H9 (cell line): ENCODE data around the gene KRT8. TPM values are rescaled to one million over a fixed set of nuclear protein-coding genes. Genes with fewer than 3 reads are reported as not detected.

Experiments used
- DNase-seq: peaks from one replicate; pipeline ENCODE4 v3.0.0-alpha.2; 2017
- H2AFZ ChIP-seq: one replicate; pipeline ENCODE4 v1.6.1; 2013; ENCODE audit warnings: mild to moderate bottlenecking, low read length, control low read depth, moderate library complexity
- H2AK5ac ChIP-seq: 2 replicates; pipeline ENCODE4 v1.6.1; 2013; ENCODE audit warnings: low read length, control low read depth, mixed read lengths; ENCODE audit not compliant: insufficient read length
- H2BK120ac ChIP-seq: one replicate; pipeline ENCODE4 v1.6.1; 2013; ENCODE audit warnings: low read depth, mild to moderate bottlenecking, low read length, control low read depth, inconsistent platforms; ENCODE audit not compliant: poor library complexity, severe bottlenecking
- H2BK12ac ChIP-seq: 2 replicates; pipeline ENCODE4 v1.6.1; 2013; ENCODE audit warnings: low read length, control low read depth, mixed read lengths, low read depth; ENCODE audit not compliant: insufficient read length
- H2BK15ac ChIP-seq: 2 replicates; pipeline ENCODE4 v1.6.1; 2013; ENCODE audit warnings: low read depth, low read length, control low read depth
- H2BK20ac ChIP-seq: one replicate; pipeline ENCODE4 v1.6.1; 2013; ENCODE audit warnings: low read depth, mild to moderate bottlenecking, low read length, control low read depth, inconsistent platforms; ENCODE audit not compliant: poor library complexity, severe bottlenecking
- H2BK5ac ChIP-seq: 2 replicates; pipeline ENCODE4 v1.6.1; 2013; ENCODE audit warnings: low read length, control low read depth, mixed read lengths; ENCODE audit not compliant: insufficient read length
- H3K14ac ChIP-seq: 2 replicates; pipeline ENCODE4 v1.6.1; 2013; ENCODE audit warnings: low read length, control low read depth; ENCODE audit not compliant: insufficient read depth
- H3K18ac ChIP-seq: 2 replicates; pipeline ENCODE4 v1.6.1; 2013; ENCODE audit warnings: low read depth, mild to moderate bottlenecking, mixed read lengths, low read length, control low read depth; ENCODE audit not compliant: insufficient read length
- H3K23ac ChIP-seq: 2 replicates; pipeline ENCODE4 v1.6.1; 2013; ENCODE audit warnings: low read length, control low read depth, mixed read lengths, low read depth; ENCODE audit not compliant: insufficient read length
- H3K23me2 ChIP-seq: 2 replicates; pipeline ENCODE4 v1.6.1; 2013; ENCODE audit warnings: low read depth, mild to moderate bottlenecking, mixed read lengths, low read length, control low read depth; ENCODE audit not compliant: insufficient read length, poor library complexity, severe bottlenecking
- H3K27ac ChIP-seq: 2 replicates; pipeline ENCODE4 v1.5.1; 2013; ENCODE audit warnings: low read length, control low read depth, mixed read lengths, low read depth; ENCODE audit not compliant: insufficient read length
- H3K27me3 ChIP-seq: 2 replicates; pipeline ENCODE4 v1.6.1; 2013; ENCODE audit warnings: low read length, control low read depth, inconsistent platforms; ENCODE audit not compliant: insufficient read depth
- H3K4ac ChIP-seq: 2 replicates; pipeline ENCODE4 v1.6.1; 2013; ENCODE audit warnings: low read depth, mild to moderate bottlenecking, control low read depth, inconsistent platforms, low read length, moderate library complexity
- H3K4me1 ChIP-seq: 2 replicates; pipeline ENCODE4 v1.6.1; 2013; ENCODE audit warnings: low read length, control low read depth, inconsistent platforms; ENCODE audit not compliant: insufficient read depth
- H3K4me2 ChIP-seq: 2 replicates; pipeline ENCODE4 v1.6.1; 2013; ENCODE audit warnings: low read length, control low read depth, mixed read lengths; ENCODE audit not compliant: insufficient read length, insufficient read depth
- H3K56ac ChIP-seq: 2 replicates; pipeline ENCODE4 v1.6.1; 2013; ENCODE audit warnings: low read depth, mild to moderate bottlenecking, mixed read lengths, low read length, control low read depth; ENCODE audit not compliant: insufficient read length
- H3K79me1 ChIP-seq: 2 replicates; pipeline ENCODE4 v1.6.1; 2013; ENCODE audit warnings: low read depth, mild to moderate bottlenecking, moderate library complexity, low read length, control low read depth, inconsistent platforms; ENCODE audit not compliant: insufficient read depth, poor library complexity, severe bottlenecking
- H3K79me2 ChIP-seq: 2 replicates; pipeline ENCODE4 v1.6.1; 2013; ENCODE audit warnings: low read length, control low read depth, inconsistent platforms; ENCODE audit not compliant: insufficient read depth
- H3K9ac ChIP-seq: 2 replicates; pipeline ENCODE4 v1.6.1; 2013; ENCODE audit warnings: low read length, control low read depth, mixed read lengths; ENCODE audit not compliant: insufficient read length; ENCODE audit errors: extremely low read depth
- H3K9me3 ChIP-seq: one replicate; pipeline ENCODE4 v1.6.1; 2013; ENCODE audit warnings: low read depth, low read length, inconsistent platforms; ENCODE audit not compliant: control insufficient read depth
- H3T11ph ChIP-seq: one replicate; pipeline ENCODE4 v1.6.1; 2013; ENCODE audit warnings: mild to moderate bottlenecking, low read length, control low read depth, inconsistent platforms
- H4K20me1 ChIP-seq: one replicate; pipeline ENCODE4 v1.6.1; 2013; ENCODE audit not compliant: control insufficient read depth, insufficient read length, insufficient read depth
- H4K5ac ChIP-seq: 2 replicates; pipeline ENCODE4 v1.6.1; 2013; ENCODE audit warnings: low read depth, mild to moderate bottlenecking, mixed read lengths, low read length, control low read depth; ENCODE audit not compliant: insufficient read length
- H4K8ac ChIP-seq: replicated peaks from 2 replicates; pipeline ENCODE4 v1.6.1; 2013; ENCODE audit warnings: low read length, control low read depth, mixed read lengths, low read depth; ENCODE audit not compliant: insufficient read length
- H4K91ac ChIP-seq: 2 replicates; pipeline ENCODE4 v1.6.1; 2013; ENCODE audit warnings: low read depth, mild to moderate bottlenecking, moderate library complexity, mixed read lengths, low read length, control low read depth; ENCODE audit not compliant: insufficient read length
- H3K27ac Mint-ChIP-seq, 3 experiments: 2 replicates in 2 of 3; 3 replicates in 1 of 3; pipeline ENCODE4 v1.8.0; 2020 to 2021; ENCODE audit warnings: mixed read lengths in 3 of 3, mild to moderate bottlenecking in 1 of 3, moderate library complexity in 1 of 3
- H3K27me3 Mint-ChIP-seq: 2 replicates; pipeline ENCODE4 v1.8.0; 2021; ENCODE audit warnings: low read depth, mild to moderate bottlenecking, moderate library complexity, mixed read lengths
- H3K36me3 Mint-ChIP-seq, 3 experiments: 2 replicates in 2 of 3; 3 replicates in 1 of 3; pipeline ENCODE4 v1.8.0; 2020 to 2021; ENCODE audit warnings: low read depth in 3 of 3, mixed read lengths in 3 of 3; ENCODE audit not compliant: insufficient read depth in 1 of 3
- H3K4me1 Mint-ChIP-seq, 2 experiments: 2 replicates each; pipeline ENCODE4 v1.8.0; 2020; ENCODE audit warnings: mixed read lengths in 2 of 2
- H3K4me3 Mint-ChIP-seq, 2 experiments: 2 replicates in 1 of 2; 3 replicates in 1 of 2; pipeline ENCODE4 v1.8.0; 2020 to 2021; ENCODE audit warnings: mild to moderate bottlenecking in 2 of 2, mixed read lengths in 2 of 2, moderate library complexity in 1 of 2
- H3K9me3 Mint-ChIP-seq, 2 experiments: 2 replicates in 1 of 2; 3 replicates in 1 of 2; pipeline ENCODE4 v1.8.0; 2020; ENCODE audit warnings: mild to moderate bottlenecking in 2 of 2, mixed read lengths in 2 of 2, moderate library complexity in 1 of 2
- CTCF ChIP-seq: fragments of 200-600 bp; sonication (generic); conservative IDR thresholded peaks from 3 replicates; pipeline ENCODE4 v1.8.0; 2021; ENCODE audit warnings: antibody characterized with exemption, mild to moderate bottlenecking
- WGBS: extraction: QIAGEN DNeasy Blood & Tissue Kit; methylation state at CpG from one replicate; pipeline ENCODE4 v1.1.7; 2013; ENCODE audit warnings: missing lambda C conversion rate, low lambda C conversion rate, mixed read lengths; ENCODE audit not compliant: insufficient read length; ENCODE audit errors: extremely low coverage; 5-methylcytosine and 5-hydroxymethylcytosine counted together
- total RNA-seq: library from RNA; stranded (reverse); gene quantifications from 2 replicates; pipeline ENCODE4 v1.2.1, GENCODE V29; 2021

Gene KRT8
- total RNA-seq, 1 experiment from 2014 or later = 244 TPM

GRCh38 chr12:52913431-52913821 lies 8.6 kb upstream of the KRT8 start:
- Mint-ChIP-seq H3K27ac (no peak overlapping the region), H3K4me1 (peaks cover 19 to 20% of the 10 kb centered on the region in 2 experiments), H3K4me3 (no peak overlapping the region), H3K9me3 (no peaks in the 10 kb centered on the region), H3K27me3 (peaks cover 9% of the 10 kb centered on the region), H3K36me3 (no peaks in the 10 kb centered on the region)
- no peak overlapping the region for H4K5ac ChIP-seq
- H4K20me1 ChIP-seq = peaks cover 2% of the 10 kb centered on the region
- H3K4ac ChIP-seq = no peak overlapping the region
- H2BK120ac ChIP-seq = no peak overlapping the region
- H3K4me2 ChIP-seq = no peak overlapping the region
- H4K8ac ChIP-seq = no peak overlapping the region
- no peak overlapping the region for H3K18ac ChIP-seq
- H2BK20ac ChIP-seq = no peak overlapping the region
- no peak overlapping the region for H3K9ac ChIP-seq
- no peak overlapping the region for H3K27ac ChIP-seq
- H2AFZ ChIP-seq = no peak overlapping the region
- H3K14ac ChIP-seq = no peak overlapping the region
- no peak overlapping the region for H2BK15ac ChIP-seq
- no peak overlapping the region for H2AK5ac ChIP-seq
- no peak overlapping the region for H2BK12ac ChIP-seq
- WGBS = no CpG with 5 or more reads among the region's 9 CpGs
- no peak overlapping the region for H3T11ph ChIP-seq
- H3K79me2 ChIP-seq = no peaks in the 10 kb centered on the region
- no peak overlapping the region for H3K56ac ChIP-seq
- no peaks in the 10 kb centered on the region for H3K79me1 ChIP-seq
- H3K4me1 ChIP-seq = peaks cover 9% of the 10 kb centered on the region; the same call in 1 of the 2 replicates
- no peak for TF ChIP-seq CTCF
- H2BK5ac ChIP-seq = no peak overlapping the region
- H3K23me2 ChIP-seq = no peaks in the 10 kb centered on the region
- no peak for DNase-seq
- no peak overlapping the region for H4K91ac ChIP-seq
- H3K27me3 ChIP-seq = no peaks in the 10 kb centered on the region
- H3K9me3 ChIP-seq = no peaks in the 10 kb centered on the region
- no peak overlapping the region for H3K23ac ChIP-seq
